Uterus (tissue), 4 donors: ENCODE measurements around the gene PMCH. TPM values are rescaled to one million over a fixed set of nuclear protein-coding genes. Genes with fewer than 3 reads are reported as not detected.
"Not testable (repeated sequence)": the region's sequence is repeated elsewhere in the genome, so short reads cannot be mapped to it uniquely, and the experiment has no call there.

Experiments
- DNase-seq, 2 donors: peaks; one replicate each; pipeline ENCODE4 v3.0.0-alpha.2; 2019 to 2020
- H3K27ac ChIP-seq, 2 donors: fragments of 200-600 bp; sonication (generic); 1 replicate in 1 of 2; 2 replicates in 1 of 2; pipeline ENCODE4 v1.5.1; 2016 to 2018
- H3K27me3 ChIP-seq, 2 donors: fragments of 200-600 bp; sonication (generic); one replicate each; pipeline ENCODE4 v1.5.1; 2018 to 2019; ENCODE audit warnings: control low read depth in 1 of 2
- H3K36me3 ChIP-seq, 2 donors: fragments of 200-600 bp; sonication (generic); one replicate each; pipeline ENCODE4 v1.5.1; 2019; ENCODE audit warnings: control low read depth in 1 of 2
- H3K4me1 ChIP-seq, 2 donors: fragments of 200-600 bp; sonication (generic); one replicate each; pipeline ENCODE4 v1.5.1; 2018 to 2019; ENCODE audit warnings: control low read depth in 1 of 2
- H3K4me3 ChIP-seq, 2 donors: fragments of 200-600 bp; sonication (generic); 1 replicate in 1 of 2; 2 replicates in 1 of 2; pipeline ENCODE4 v1.5.1; 2018 to 2019; ENCODE audit warnings: mild to moderate bottlenecking in 1 of 2
- H3K9me3 ChIP-seq, 2 donors: fragments of 200-600 bp; sonication (generic); one replicate each; pipeline ENCODE4 v1.5.1; 2019; ENCODE audit warnings: control low read depth in 1 of 2
- POLR2A ChIP-seq, 2 donors: fragments of 450-650 bp; IDR thresholded peaks; one replicate each; pipeline ENCODE4 v1.6.1; 2016; ENCODE audit warnings: antibody characterized with exemption in 2 of 2, mild to moderate bottlenecking in 1 of 2, moderate library complexity in 1 of 2
- intact Hi-C: fragments of 100-400 bp; cut with DNase I; formaldehyde crosslinking; loops from one replicate; pipeline ENCODE4 v1.15.1; 2023; ENCODE audit warnings: low total_unique reads
- total RNA-seq, 4 donors: library from RNA; depleted of rRNA in 3 of 4; stranded (reverse); fragments of >200 nt in 3 of 4; gene quantifications; one replicate each; pipeline versions ENCODE4 v1.1.0 to v1.2.4, GENCODE V29; 2014 to 2023
- TF ChIP-seq, protein P1 (sequence below), 4 experiments: fragments of 200-600 bp in 2 of 4; fragments of 450-650 bp in 2 of 4; sonication (generic) in 2 of 4; IDR thresholded peaks; one replicate each; pipeline ENCODE4 v1.5.1; 2016 to 2019; ENCODE audit warnings: antibody characterized with exemption in 4 of 4, mild to moderate bottlenecking in 2 of 4, moderate library complexity in 1 of 4
- donor health status: DM: yes; HTN: yes; CAD: no.

The PMCH gene
- not detected for total RNA-seq

DNA sequence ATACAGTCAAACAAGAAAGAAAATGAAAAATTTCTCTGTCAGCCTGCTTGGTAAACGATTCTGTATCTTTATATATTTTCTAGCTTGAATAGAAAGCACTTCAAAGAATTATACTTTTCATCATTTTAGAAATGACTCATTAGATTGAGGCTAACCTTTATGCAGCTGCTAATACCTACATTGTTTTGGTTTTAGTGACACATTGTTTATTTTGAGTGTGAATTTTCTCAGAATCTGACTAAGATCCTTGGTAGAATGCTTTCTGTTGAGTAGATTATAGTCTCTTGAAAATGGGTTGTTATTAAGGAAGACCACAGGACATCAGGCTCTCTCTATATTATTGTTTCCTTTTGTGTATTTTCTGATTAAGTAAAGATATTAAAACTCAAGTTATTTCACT, at the start of gene PMCH:
PMCH (minus strand) TSS at position 45 of the 400 bp plus-strand sequence. CDS start 63 bp downstream, outside the sequence.
- Histone ChIP-seq H3K27ac (no peak within 1 kb of the TSS), H3K4me3 (no peak within 1 kb of the TSS), H3K27me3 (no peaks in the 10 kb centered on the region), H3K36me3 (no peaks in the 10 kb centered on the region), H3K4me1 (no peaks in the 10 kb centered on the region), H3K9me3 (no peaks in the 10 kb centered on the region)
- DNase-seq = no peak
- intact Hi-C loops = no loop called here
- no peak for TF ChIP-seq POLR2A (IDR thresholded peaks at IDR 0.05)
- TF ChIP-seq, protein P1, sequence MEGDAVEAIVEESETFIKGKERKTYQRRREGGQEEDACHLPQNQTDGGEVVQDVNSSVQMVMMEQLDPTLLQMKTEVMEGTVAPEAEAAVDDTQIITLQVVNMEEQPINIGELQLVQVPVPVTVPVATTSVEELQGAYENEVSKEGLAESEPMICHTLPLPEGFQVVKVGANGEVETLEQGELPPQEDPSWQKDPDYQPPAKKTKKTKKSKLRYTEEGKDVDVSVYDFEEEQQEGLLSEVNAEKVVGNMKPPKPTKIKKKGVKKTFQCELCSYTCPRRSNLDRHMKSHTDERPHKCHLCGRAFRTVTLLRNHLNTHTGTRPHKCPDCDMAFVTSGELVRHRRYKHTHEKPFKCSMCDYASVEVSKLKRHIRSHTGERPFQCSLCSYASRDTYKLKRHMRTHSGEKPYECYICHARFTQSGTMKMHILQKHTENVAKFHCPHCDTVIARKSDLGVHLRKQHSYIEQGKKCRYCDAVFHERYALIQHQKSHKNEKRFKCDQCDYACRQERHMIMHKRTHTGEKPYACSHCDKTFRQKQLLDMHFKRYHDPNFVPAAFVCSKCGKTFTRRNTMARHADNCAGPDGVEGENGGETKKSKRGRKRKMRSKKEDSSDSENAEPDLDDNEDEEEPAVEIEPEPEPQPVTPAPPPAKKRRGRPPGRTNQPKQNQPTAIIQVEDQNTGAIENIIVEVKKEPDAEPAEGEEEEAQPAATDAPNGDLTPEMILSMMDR (IDR thresholded peaks at IDR 0.05) = no peak

- H3K4me3 ChIP-seq, H3K27ac ChIP-seq, H3K9me3 ChIP-seq, DNase-seq, H3K4me1 ChIP-seq, H3K27me3 ChIP-seq, H3K36me3 ChIP-seq, intact Hi-C loops: not testable (repeated sequence)
Observed at GRCh38 chr12:102240859-102241258, 43.2 kb upstream of the PMCH start.

DNA sequence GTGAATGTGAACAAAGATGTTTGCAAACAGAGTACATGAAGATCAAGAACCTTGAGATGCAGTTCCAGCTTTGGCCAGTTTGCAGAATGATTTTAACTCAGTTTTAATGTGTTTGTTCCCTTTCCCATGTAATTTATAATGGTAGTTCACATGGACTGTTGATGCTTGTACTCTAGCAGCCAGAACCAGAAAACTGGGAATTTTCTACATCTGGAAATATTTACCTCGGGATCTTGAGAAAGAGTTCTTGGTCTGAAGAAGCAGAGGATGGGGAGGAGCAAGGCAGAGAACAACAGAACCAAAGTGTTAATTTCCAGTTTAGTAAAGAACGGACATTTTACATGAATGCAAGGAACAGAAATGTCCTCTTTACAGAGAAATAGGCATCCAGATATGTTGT, 37.0 kb upstream of the PMCH start:
- TF ChIP-seq, protein P1 (IDR thresholded peaks at IDR 0.05) = peak in 1 of 4 experiments; percentile 7
- no peak for TF ChIP-seq POLR2A (IDR thresholded peaks at IDR 0.05)
- Histone ChIP-seq H3K9me3 (no peaks in the 10 kb centered on the region), H3K27ac (peak overlapping the region; percentile 26 to 51), H3K36me3 (no peaks in the 10 kb centered on the region), H3K4me1 (no peaks in the 10 kb centered on the region), H3K4me3 (no peak overlapping the region), H3K27me3 (no peaks in the 10 kb centered on the region)
- no peak for DNase-seq
- intact Hi-C loops = no loop called here

GRCh38 chr12:102232446-102232845, 34.8 kb upstream of the PMCH start:
- no peaks in the 10 kb centered on the region for H3K36me3 ChIP-seq
- no peaks in the 10 kb centered on the region for H3K27me3 ChIP-seq
- no peak overlapping the region for H3K4me3 ChIP-seq
- TF ChIP-seq, protein P1 (IDR thresholded peaks at IDR 0.05) = no peak
- TF ChIP-seq POLR2A (IDR thresholded peaks at IDR 0.05) = no peak
- intact Hi-C loops = no loop called here
- peak; percentile 50 to 79 for DNase-seq
- H3K9me3 ChIP-seq = no peaks in the 10 kb centered on the region
- no peaks in the 10 kb centered on the region for H3K4me1 ChIP-seq
- H3K27ac ChIP-seq = peak overlapping the region; percentile 80 to 81

DNA sequence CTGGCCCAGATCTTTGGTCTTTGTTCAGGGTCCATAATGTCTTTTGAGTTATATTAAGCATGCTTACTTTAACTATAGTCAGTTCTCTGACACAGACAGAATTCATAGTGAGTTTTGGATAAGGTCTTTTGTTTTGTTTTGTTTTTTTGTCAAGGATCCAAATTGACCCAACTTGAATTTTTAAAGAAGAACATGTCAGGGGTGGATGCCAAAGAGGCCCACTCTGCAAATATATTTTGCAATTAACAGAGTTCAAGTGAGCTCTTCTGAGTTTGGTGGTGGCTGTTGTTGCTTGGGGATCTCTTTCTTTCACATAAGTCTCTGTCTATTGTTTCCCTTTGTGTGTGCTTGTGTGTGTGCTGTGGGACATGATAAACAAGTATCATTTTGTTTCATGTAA, 34.4 kb upstream of the PMCH start:
- H3K9me3 ChIP-seq = no peaks in the 10 kb centered on the region
- intact Hi-C loops = no loop called here
- no peaks in the 10 kb centered on the region for H3K4me1 ChIP-seq
- TF ChIP-seq, protein P1 (IDR thresholded peaks at IDR 0.05) = no peak
- TF ChIP-seq POLR2A (IDR thresholded peaks at IDR 0.05) = no peak
- peak overlapping the region; percentile 80 to 81 for H3K27ac ChIP-seq
- peak in 1 of 2 donors; percentile 31 for DNase-seq
- no peaks in the 10 kb centered on the region for H3K36me3 ChIP-seq
- H3K27me3 ChIP-seq = no peaks in the 10 kb centered on the region
- H3K4me3 ChIP-seq = no peak overlapping the region

GRCh38 chr12:102227954-102228353, 30.3 kb upstream of the PMCH start:
- no peak for DNase-seq
- Histone ChIP-seq H3K9me3 (no peaks in the 10 kb centered on the region), H3K36me3 (no peaks in the 10 kb centered on the region), H3K4me3 (no peak overlapping the region), H3K27ac (no peak overlapping the region), H3K4me1 (no peaks in the 10 kb centered on the region), H3K27me3 (no peaks in the 10 kb centered on the region)
- intact Hi-C loops = no loop called here
- TF ChIP-seq POLR2A (IDR thresholded peaks at IDR 0.05) = no peak
- TF ChIP-seq, protein P1 (IDR thresholded peaks at IDR 0.05) = no peak
